ENCODE data around the gene RYR2. TPM values are rescaled to one million over a fixed set of nuclear protein-coding genes. Genes with fewer than 3 reads are reported as not detected.
A peak's percentile ranks its signal among the peaks of the same experiment; 100 is the strongest.
"Not testable (repeated sequence)": the region's sequence is repeated elsewhere in the genome, so short reads cannot be mapped to it uniquely, and the experiment has no call there.

Gene RYR2
- total RNA-seq, 1 donor from 2014 or later = 0.28 TPM

DNA sequence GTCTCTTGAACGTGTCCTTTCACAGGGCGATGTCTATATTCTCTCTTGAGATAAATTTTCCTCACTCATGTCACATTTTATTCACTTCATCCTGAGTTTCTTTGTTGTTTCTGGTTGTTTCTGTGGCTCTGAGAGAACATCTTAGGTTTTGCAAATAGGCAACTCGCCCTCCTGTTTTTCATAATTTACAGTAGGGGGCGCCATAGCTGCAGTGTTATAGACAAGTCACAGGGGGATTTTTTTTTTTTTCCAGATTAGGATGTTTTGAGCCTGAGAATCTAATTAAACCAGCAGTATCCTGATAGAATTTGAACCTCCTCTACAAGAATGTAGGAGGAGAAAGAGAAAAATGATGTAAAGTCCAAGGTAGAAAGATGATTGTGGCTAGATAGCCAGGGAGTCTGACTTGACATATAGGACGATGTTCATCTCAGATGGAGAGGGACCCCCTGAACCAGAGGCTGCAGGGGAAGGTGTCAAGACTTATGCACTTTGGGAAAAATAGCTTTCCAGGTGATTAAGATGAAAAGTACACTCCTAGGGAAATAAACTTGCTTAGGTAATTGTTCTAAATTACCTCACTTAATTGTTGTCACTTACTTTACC is 772.4 kb downstream of the RYR2 start:
- ATAC-seq = no peak

DNA sequence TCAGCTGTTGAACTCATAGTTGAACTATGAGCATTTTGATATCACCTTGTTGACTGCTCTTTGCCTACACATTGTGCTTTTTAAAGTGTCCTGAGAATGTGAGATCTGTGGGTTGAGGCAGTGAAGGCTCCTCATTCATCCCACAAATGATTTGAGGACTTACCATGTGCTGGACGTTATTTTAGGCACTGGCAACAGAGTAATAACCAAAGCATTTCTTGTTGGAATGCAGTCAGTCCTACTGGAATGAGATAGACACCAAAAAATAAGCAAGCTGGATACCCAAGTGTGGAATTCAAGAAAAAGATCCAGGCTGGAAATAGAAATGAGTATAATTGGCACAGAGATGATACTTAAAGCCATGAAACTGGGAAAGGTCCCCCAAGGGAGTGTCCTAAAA is 775.3 kb downstream of the RYR2 start:
- ATAC-seq = no peak

DNA sequence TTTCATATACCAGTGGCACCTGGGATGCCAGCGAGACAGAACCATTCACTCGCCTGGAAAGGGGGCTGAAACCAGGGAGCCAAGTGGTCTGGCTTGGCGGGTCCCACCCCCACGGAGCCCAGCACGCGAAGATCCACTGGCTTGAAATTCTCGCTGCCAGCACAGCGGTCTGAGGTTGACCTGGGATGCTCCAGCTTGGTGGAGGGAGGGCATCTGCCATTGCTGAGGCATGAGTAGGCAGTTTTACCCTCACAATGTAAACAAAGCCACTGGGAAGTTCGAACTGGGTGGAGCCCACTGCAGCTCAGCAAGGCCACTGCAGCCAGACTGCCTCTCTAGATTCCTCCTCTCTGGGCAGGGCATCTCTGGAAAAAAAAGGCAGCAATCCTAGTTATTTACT is 778.6 kb downstream of the RYR2 start:
- ATAC-seq = not testable (repeated sequence)

DNA sequence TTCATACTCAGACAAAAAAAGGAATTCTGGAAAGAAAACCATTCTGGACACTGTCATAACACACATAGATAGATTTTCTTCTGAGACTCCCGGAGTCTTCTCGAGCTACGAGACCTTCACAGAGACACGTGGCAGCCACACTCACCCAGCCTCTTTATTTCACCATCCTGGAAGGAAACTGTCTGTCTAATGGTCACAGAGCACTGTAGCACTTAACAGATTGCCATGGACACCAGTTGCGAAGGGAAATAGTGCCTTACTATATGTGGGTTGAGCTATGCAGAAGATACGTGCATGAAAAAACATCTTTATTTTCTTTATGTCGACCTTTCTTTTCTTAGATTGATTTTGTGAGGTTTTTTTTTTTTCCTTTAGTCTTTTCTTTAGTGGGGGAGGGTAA is 790.9 kb downstream of the RYR2 start:
- ATAC-seq = no peak

DNA sequence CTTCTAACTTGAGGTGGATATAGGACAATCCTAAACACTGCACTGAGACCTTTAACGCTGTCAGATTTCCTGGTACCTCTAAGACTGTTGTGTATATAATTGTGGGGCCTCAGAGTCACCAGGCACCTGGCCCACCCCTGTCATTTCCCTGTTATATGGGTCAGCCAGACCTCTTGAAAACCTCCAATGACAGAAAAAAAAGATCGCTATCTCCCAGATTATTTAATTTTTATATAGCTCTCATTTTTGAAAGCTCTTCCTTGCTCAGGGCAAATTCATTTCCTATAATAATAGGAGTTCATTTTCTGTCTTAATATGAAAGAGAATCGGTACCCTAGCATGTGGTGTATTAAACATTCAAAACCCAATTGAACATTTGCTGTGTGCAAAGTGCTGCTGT is 792.1 kb downstream of the RYR2 start:
- ATAC-seq = no peak

DNA sequence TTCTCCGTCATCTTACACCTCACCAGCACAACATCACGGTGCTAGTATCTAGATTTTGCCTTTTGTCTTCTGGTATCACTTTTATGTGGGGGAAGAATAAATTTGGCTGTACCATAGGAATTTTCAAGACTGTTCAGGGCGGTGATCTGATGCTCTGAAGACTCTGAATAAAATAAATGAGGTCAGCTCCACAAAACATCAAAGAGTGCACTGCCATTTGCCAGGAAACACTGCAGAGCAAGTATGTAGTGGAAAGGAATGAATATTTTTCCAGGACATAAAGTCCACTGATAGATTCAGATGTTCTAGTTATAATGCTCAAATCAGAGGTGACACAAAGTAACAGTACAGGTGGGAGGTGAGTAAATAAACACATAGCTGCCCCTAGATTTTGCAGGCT is 792.5 kb downstream of the RYR2 start:
- ATAC-seq = no peak

DNA sequence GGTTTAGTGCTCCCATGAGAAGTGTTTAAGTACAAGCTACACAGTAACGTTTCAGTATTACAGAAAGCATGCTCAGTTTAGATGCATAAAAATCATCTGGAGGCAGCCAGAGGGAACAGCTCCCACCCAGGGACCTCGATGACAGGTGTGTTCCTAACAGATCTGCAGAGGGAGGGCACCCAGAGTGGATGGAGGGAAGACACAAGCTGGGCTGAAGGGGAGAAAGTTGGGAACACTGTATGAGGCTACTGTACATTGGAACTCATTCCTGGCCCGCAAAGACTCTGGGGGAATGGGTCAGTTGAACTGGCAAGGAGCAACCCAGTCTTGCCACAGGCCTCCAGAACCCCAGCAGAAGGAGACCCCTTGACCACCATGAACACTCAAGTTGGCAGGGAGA is 796.3 kb downstream of the RYR2 start:
- no peak for ATAC-seq

DNA sequence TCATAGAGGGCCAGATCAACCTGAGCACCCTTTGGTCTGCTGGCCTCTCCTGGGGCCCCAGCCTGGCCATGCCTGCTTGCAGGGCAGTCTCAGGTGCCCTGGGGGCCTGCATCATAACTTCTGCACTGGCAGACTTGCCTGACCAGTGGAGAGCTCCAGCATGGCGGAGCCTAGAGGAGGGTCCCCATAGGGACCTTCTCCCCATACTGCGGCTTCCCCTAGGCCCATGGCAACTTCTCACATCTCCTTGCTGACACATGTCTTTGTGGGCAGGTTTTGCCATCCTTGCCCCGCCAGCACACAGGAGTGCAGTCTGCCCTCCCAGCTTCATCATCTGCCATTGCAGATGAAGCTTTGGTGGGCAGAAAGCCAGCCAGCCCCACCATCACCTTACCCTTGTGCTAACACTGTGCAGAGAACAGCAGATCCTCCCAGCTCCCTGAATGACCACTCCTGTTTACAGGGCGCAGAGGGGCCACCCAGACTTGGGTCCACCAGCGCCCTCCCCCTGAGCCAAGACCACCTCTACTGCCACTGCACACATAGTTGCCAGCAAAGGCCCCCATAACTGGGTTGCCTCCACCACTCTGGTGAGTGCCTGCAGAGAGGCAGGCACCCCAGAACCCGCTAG is 797.0 kb downstream of the RYR2 start:
- no peak for ATAC-seq

DNA sequence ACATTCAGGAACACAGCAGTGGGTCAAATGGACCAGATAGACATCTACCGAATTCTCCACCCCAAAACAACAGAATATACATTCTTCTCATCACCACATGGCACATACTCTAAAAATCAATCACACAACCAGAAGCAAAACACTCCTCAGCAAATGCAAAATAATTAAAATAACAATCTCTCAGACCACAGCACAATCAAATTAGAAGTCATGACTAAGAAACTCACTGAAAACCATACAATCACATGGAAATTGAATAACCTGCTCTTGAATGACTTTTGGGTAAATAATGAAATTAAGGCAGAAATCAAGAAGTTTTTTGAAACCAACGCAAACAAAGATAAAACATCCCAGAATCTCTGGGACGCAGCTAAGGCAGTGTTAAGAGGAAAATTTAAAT is 799.5 kb downstream of the RYR2 start:
- no peak for ATAC-seq

DNA sequence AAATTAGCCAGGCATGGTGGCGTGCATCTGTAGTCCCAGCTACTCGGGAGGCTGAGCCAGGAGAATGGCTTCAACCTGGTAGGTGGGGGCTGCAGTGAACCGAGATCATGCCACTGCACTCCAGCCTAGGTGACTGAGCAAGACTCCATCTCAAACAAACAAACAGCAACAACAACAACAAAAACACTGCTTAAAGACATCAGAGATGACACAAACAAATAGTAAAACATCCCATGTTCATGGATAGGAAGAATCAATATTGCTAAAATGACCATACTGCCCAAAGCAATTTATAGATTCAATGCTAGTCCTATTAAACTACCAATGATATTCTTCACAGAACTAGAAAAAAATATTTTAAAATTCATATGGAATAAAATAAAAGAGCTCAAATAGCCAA is 801.5 kb downstream of the RYR2 start:
- not testable (repeated sequence) for ATAC-seq

DNA sequence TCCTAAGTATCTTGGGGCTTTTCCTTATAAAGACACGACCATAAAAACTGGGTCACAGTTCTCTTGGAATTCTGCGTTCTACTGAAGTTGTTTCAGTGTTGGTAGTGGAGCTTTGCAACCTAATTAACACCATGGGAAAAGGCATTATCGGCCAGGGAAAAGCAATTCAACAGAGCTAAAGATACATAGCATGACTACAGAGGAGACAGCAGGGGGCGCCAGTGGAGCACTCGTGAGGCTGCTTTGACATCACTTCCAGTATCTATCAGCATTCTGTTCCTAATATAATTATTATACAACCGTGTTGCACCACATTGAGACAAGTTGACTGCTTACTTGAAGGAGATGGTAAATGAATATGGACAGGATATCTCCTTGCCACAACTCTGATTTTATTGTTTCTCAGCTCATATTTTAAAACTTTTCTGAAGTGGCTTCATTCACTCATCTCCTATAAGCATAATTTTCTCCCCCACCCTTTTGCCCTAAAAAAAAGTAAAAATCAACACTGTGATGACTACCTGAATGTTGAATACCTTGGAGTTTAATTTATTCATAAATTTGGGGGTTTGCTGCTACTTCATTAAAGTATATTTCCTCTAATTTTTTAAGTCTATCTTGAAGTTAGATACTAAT is 809.3 kb downstream of the RYR2 start:
- ATAC-seq = peak; percentile 61

DNA sequence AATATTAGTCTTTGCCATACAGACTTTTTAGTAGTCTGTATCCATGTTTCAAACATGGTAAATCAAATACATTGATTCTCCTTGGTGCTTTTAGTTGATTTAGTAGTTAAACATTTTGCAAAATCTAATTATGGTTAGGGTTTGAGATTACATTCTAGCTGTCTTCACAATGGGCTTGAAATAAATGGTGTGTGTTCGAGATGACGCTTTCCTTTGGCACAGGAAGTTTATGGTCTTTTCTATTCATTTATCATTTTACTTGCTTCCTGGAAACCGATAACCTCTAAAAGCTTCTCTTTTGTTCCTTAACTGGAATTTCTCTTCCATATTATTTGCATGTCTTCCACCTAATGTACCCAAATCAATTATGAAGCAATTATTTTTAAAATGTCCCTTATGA is 810.4 kb downstream of the RYR2 start:
- ATAC-seq = no peak

DNA sequence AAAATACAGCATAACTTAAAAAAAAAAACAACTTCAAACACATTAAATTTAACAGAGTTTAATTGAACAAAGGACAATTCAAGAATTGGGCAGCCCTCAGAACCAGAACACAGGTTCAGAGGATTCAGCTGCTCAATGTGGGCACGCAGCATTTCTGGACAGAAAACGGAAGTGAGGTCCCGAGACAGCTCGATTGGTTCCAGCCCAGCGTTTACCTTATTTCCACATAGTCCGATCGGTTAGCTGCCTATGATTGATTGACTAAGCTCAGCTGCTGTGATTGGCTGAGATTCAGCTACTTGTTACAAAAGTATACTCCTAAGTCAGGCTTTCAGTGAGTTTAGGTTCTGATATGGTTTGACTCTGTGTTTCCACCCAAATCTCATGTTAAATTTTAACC is 815.5 kb downstream of the RYR2 start:
- ATAC-seq = no peak

DNA sequence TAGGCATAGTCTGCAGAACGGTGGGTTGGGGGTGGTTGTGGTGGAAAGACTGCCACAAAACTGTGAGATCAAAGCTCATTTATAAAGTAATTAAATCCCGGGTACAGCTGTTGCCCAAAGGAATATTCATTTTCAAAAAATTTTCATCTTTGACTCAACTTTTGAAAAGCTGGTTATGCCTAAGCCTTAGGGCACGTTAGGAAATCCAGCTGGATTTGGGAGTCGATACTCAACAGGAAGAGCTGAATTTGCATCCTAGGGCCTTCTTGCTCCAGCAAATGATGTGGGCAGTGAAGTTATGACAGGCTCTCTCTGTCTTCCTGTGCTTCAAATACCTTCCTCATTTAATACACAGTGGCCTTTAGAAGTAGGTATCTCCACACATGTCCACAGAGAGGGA is 817.0 kb downstream of the RYR2 start:
- ATAC-seq = no peak

DNA sequence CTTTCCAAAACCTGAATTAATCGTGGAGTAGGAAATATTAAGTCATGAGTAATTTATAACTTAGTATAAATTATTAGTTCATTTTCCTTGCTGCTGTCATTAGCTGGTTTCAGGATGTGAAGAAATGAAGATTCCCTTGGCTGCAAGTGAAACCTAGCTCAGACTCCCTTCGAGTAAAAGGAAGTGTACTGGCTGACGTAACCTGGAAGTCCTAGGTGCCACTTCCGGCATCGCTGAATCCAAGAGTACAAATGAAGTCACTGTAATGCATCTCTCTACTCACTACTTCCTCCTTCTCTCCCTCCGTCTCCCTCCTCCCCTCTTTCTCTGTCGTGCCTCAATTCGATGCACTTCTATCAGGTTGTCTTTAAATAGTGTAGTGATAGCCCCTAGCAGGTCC is 820.0 kb downstream of the RYR2 start:
- ATAC-seq = no peak

DNA sequence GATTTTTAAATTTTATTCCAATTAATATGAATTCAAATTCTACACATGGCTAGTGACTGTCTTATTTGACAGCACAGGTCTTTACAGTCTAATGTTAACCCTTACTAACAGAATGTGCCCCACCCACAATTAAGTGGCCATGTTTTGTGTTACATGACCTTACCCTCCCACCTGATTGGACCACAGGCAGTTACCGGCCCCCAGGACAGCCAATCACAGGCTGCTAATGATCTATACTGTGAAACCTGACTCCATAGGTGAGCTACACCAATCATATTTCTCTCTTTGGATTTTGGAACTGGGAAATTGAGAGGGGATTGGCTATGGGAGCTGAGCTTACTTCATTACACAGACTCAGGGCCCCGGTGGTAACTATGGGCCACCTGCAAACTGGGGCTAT is 821.2 kb downstream of the RYR2 start:
- ATAC-seq = no peak

DNA sequence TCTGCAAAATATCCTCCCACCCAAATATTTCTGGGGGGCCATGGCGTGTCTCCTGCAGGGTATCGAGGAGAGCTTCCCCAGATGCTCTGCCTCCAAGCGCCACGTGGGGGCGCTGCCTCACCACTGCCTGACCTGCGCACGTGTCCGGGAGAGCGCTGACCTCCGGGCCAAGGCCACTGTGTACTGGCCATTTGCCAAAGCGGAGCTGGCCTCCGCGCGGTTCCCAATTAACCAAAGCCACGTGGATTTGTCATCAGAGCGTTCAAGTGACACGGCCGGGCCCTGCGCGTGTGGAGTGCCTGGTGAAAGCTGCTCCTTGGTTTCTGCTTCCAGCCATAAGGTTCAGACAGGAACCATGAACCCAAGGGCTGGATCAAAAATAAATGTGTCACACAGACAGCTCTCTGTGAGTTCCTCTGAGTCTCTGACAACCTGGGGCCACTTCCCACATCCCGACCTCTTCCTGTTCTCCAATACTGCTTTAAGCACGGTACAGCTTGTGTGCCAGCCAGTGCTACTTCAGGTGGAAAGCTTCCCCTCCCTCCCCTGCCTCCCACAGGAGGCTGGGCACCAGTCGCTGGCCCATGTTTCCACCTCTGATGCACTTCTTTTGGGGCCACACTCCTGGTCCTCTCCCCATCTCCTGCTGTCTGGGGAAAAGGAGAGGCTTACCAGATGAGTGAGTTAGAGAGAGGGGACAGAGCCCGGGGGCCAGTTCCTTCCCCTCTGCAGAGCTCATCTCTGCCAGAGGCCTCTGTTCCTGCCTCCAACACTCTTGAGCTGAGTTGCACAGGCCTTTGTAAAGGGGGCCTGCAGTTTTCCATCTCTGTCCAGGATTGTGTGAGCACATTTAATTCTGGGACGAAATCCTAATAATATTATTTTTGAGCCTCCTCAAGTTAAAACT is 822.6 kb downstream of the RYR2 start:
- ATAC-seq = peak; percentile 85

DNA sequence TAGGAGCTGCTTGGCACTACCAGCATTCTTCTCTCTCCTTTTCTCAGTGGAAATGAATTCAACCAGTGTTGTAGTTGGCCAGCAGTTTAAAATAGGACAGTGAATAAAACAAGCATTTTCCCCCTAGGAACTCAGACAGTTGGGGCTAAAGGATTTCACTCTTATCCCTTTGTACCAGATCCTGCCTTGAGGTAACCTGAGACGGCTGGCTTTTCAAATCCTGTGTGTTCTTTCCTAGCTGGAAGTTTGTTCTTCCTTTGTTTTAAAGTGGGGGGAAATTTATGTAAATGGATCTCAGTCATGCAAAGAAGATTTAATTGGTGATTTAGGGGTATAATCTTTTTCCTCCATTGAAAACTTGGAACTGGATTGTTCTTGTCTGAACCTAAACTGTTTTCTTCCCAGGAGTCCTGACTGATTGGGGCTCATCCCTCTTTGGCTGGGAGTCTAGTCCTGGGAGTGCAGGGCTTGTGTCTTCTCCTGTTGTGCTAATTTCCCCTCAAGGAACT is 825.5 kb downstream of the RYR2 start:
- no peak for ATAC-seq

DNA sequence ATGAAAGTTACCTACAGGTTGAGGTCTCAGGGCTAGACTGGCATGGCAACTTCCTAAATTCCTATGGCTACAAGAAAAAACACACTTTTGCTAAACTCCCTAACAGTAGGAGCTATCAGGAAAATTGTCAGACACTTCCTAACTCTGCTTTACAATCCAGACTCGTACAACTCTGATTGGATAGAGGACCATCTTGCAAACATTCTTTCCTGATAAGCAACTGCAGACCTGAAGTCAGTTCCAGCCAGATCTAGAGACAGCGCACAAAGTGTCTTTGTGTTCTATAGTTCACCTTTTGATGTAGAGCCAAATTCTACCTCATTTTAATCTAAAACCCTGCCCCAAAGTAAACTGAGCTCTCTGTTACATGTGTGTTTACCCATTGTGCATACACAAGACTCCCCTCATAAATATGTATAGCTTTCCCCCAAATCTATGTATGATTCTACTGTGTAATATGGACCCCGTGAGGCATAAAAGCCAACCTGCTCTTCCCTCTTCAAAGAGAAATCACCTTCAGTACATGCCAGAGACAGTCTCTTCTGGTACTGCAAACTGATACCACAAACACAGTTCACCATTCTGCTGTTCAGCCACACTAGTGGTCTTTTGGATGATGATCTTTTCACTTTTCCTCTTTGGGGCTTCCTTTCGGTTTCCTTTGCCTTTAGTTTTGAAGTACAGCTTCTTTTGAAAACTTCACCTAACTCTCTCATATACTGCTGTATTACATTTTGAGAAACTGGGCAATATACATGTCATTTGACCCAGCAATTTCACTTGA is 827.0 kb downstream of the RYR2 start:
- ATAC-seq = no peak

DNA sequence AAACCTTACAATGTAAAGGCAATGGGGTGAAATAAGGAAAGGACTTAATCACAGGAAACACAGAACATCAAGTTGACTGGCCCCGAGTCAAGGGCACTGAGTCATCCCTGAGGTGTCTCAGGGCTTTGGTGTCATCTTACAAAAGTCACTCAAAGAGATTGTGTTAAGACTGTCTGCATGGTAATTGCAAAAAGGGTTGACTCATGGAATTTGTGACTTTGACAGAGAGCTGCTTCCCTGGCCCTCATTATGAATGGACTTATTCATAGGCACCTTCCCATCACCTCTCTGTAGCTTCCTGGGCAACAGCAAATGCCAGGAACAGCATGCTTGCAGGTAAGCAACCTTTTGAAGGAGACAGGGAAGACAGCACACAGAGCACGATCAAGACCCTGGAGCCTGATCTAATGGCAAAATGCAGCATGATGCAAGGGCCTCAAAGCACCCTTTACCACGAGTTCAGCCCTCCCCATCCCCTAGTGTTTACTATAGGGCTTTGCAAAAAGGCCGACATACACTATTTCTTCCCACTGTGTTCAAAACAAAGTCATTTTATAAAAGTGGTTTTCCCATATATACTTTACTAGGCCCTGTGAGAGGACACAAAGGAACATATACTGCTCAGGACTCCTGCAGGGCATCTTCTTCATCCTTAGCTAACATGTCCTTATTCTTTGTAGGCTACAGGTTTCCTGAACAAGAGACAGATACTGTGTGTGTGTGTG is 831.7 kb downstream of the RYR2 start:
- peak; percentile 99 for ATAC-seq

DNA sequence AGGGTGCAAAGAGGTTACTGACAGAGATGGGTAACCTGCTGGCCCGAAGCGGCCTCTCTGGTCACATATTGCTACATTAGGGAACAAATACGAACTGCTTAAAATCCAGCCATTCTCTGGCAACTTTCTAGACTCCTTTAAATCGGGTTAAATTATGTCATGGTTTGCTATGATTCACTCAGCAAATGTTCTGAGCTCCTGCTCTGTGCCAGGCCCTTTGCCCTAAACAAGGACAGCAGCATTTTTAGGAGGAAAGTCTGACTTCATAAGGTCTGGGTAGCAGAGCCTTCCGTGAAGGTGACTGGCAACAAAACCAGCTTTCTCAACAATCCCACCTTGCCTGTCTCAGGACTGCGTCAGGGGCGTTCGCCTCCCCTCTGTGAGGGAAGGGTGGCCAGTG is 833.3 kb downstream of the RYR2 start:
- ATAC-seq = no peak

DNA sequence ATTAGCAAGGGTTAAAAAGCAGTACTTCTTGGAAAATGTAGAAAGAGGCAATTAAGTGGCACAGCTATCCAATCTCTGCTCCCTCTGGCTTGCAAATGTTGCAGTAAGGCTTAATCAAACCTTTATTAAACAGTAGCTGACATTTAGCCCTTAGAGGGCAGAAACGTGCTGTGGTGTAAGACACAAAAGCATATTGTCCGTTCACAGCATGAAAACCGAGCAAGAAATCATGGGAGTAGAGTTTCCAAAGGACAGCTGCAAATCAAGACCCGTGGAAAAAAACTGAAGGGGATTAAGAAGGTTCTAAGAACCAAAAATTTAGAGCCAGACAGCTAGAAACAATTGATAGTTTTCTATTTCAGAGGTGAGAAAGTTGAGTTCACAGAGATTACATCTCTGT is 835.6 kb downstream of the RYR2 start:
- ATAC-seq = no peak

Data from esophagus mucosa (tissue), 1 donor.